Measurements from ENCODE around the gene ESRP2. TPM values are rescaled to one million over a fixed set of nuclear protein-coding genes. Genes with fewer than 3 reads are reported as not detected.

Gene ESRP2
- total RNA-seq, 4 donors from 2014 or later: 0.13 to 2.9 TPM; not detected in 2

- peak within 1 kb of the TSS in 3 of 4 donors; percentile 59 to 73 (median 69) for H3K27ac ChIP-seq
- no CpG with 5 or more reads among the region's 75 CpGs for WGBS, 2 donors (ENCODE audit: low coverage in 1 of 2)
- ATAC-seq: peak; percentile 98
Observed at GRCh38 chr16:68244903-68245853, 9.3 kb upstream of the ESRP2 start, which contains the start of gene PLA2G15. TSS of gene PLA2G15 (plus strand) at chr16:68245373. CDS start at chr16:68245427, 54 bp downstream.

DNA sequence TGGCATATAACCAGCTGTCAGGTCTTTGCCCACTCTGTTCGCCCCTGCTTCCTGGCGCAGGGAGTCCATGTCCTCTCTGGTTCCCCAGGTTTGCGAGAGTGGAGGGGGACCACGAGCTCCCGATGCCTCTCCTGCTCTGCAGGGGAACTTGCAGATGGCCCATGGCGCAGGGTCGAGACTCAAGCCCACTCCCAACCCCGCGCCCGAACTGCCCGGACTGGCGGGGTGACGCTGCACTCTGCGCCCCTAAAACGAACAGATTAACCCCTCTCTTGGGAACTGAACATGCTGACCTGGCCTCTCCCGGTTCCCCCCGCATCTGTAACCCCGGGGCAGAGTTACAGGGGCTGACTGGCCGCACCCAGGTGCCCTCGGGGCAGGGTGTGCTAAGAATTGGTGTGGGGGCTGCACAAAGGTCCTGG is 8.6 kb upstream of the ESRP2 start:
- peak overlapping the region in 2 of 4 donors; percentile 69 to 73 for H3K27ac ChIP-seq
- WGBS, 2 donors (ENCODE audit: low coverage in 1 of 2): no CpG with 5 or more reads among the region's 20 CpGs
- H3K4me3 ChIP-seq: peak overlapping the region; percentile 80 to 91
- ATAC-seq: no peak
- no peaks in the 10 kb centered on the region for H3K27me3 ChIP-seq
- no peak for TF ChIP-seq POLR2AphosphoS5 (IDR thresholded peaks at IDR 0.05)
- TF ChIP-seq CTCF (IDR thresholded peaks at IDR 0.05): no peak
- no peak for TF ChIP-seq EP300 (IDR thresholded peaks at IDR 0.05)
- TF ChIP-seq POLR2A (IDR thresholded peaks at IDR 0.05): no peak
- H3K9me3 ChIP-seq: no peaks in the 10 kb centered on the region
- peaks cover 0 to 49% (median 23%) of the 10 kb centered on the region in 3 donors for H3K4me1 ChIP-seq
- peaks cover 0 to 11% of the 10 kb centered on the region in 2 donors for H3K36me3 ChIP-seq

More at GRCh38 chr16:68244903-68245853, 9.3 kb upstream of the ESRP2 start, which contains the start of gene PLA2G15:
- H3K9me3 ChIP-seq: no peaks in the 10 kb centered on the region
- H3K4me3 ChIP-seq: peak within 1 kb of the TSS; percentile 80 to 91
- H3K27me3 ChIP-seq: no peaks in the 10 kb centered on the region
- H3K36me3 ChIP-seq: peaks cover 0 to 18% of the 10 kb centered on the region in 2 donors
- TF ChIP-seq POLR2AphosphoS5 (IDR thresholded peaks at IDR 0.05): peak; percentile 74
- no peak for TF ChIP-seq CTCF (IDR thresholded peaks at IDR 0.05)
- TF ChIP-seq EP300 (IDR thresholded peaks at IDR 0.05): no peak
- peak; percentile 45 to 58 for TF ChIP-seq POLR2A (IDR thresholded peaks at IDR 0.05)
- peaks cover 0 to 42% (median 23%) of the 10 kb centered on the region in 3 donors for H3K4me1 ChIP-seq

DNA sequence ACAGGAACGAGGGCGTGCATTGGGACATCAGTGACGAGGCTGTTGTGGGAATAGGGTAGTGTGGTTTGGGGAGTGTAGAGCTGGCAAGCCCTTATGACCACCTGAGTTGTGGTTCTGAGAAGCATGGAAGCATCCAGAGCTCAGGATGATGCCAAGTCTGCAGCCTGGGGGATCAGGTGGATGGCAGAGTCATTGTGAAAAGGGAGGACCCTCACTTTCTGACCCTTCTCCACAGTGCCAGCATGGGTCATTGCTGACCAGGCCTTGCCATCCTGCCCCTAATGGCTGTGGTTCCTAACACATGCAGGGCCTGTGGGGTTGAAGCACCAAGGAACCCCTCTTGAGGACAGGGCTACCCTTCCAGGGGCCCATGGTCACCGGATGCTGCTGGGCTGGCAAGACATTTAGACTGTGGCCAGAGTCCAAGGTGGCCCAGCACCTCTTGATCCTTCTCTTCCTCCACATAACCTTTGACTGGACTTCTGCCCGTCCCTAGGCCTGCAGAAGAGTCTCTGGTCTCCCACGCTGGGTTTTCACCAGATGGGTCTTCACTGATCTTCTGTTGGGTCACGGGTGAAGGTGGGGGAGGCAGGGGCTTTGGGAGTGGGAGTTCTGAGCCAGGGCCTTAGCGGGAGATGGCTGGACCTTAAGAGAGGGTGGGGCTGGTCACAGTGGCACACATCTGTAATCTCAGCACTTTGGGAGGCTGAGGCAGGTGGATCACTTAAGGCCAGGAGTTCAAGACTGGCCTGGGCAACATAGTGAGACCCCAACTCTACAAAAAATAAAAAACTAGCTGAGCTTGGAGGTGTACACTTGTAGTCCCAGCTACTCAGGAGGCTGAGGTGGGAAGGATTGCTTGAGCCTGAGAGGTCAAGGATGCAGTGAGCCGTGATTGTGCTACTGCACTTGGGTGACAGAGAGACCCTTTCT is 7.3 kb upstream of the ESRP2 start:
- Histone ChIP-seq H3K4me1 (peaks cover 0 to 51% (median 25%) of the 10 kb centered on the region in 3 donors), H3K27me3 (no peaks in the 10 kb centered on the region), H3K4me3 (no peak overlapping the region), H3K9me3 (no peaks in the 10 kb centered on the region), H3K27ac (no peak overlapping the region), H3K36me3 (no peaks in the 10 kb centered on the region)
- no peak for ATAC-seq
- 76 to 100% methylated on average over 1 to 4 of the region's 9 CpGs for WGBS, 2 donors (ENCODE audit: low coverage in 1 of 2)
- TF ChIP-seq EP300 (IDR thresholded peaks at IDR 0.05) (no peak), POLR2A (IDR thresholded peaks at IDR 0.05) (no peak), CTCF (IDR thresholded peaks at IDR 0.05) (no peak), POLR2AphosphoS5 (IDR thresholded peaks at IDR 0.05) (no peak)

- Histone ChIP-seq H3K9me3 (no peaks in the 10 kb centered on the region), H3K36me3 (no peaks in the 10 kb centered on the region), H3K27ac (no peak overlapping the region), H3K27me3 (no peaks in the 10 kb centered on the region), H3K4me1 (peaks cover 0 to 46% (median 24%) of the 10 kb centered on the region in 3 donors), H3K4me3 (no peak overlapping the region)
- no CpG with 5 or more reads among the region's 7 CpGs for WGBS, 2 donors (ENCODE audit: low coverage in 1 of 2)
- no peak for ATAC-seq
- TF ChIP-seq POLR2AphosphoS5 (IDR thresholded peaks at IDR 0.05) (no peak), EP300 (IDR thresholded peaks at IDR 0.05) (no peak), CTCF (IDR thresholded peaks at IDR 0.05) (no peak), POLR2A (IDR thresholded peaks at IDR 0.05) (no peak)
Observed at GRCh38 chr16:68242085-68242484, 6.2 kb upstream of the ESRP2 start.
